Esophagus squamous epithelium (tissue), 4 donors: Measurements from ENCODE around the gene ADIPOR2.

Experiments
- POLR2A ChIP-seq, 4 donors: fragments of 450-650 bp; IDR thresholded peaks; one replicate each; pipeline ENCODE4 v1.6.1; 2017; ENCODE audit warnings: antibody characterized with exemption in 4 of 4, mild to moderate bottlenecking in 4 of 4, moderate library complexity in 3 of 4
- TF ChIP-seq, protein P1 (sequence below), 6 experiments: fragments of 450-650 bp in 4 of 6; fragments of 200-600 bp in 2 of 6; sonication (generic) in 2 of 6; IDR thresholded peaks; one replicate each; pipeline ENCODE4 v1.5.1; 2016 to 2019; ENCODE audit warnings: antibody characterized with exemption in 6 of 6, mild to moderate bottlenecking in 4 of 6, moderate library complexity in 4 of 6

- TF ChIP-seq, protein P1, sequence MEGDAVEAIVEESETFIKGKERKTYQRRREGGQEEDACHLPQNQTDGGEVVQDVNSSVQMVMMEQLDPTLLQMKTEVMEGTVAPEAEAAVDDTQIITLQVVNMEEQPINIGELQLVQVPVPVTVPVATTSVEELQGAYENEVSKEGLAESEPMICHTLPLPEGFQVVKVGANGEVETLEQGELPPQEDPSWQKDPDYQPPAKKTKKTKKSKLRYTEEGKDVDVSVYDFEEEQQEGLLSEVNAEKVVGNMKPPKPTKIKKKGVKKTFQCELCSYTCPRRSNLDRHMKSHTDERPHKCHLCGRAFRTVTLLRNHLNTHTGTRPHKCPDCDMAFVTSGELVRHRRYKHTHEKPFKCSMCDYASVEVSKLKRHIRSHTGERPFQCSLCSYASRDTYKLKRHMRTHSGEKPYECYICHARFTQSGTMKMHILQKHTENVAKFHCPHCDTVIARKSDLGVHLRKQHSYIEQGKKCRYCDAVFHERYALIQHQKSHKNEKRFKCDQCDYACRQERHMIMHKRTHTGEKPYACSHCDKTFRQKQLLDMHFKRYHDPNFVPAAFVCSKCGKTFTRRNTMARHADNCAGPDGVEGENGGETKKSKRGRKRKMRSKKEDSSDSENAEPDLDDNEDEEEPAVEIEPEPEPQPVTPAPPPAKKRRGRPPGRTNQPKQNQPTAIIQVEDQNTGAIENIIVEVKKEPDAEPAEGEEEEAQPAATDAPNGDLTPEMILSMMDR (IDR thresholded peaks at IDR 0.05), result no peak
- no peak for TF ChIP-seq POLR2A (IDR thresholded peaks at IDR 0.05)
Observed at GRCh38 chr12:1782215-1782614, 91.3 kb downstream of the ADIPOR2 start.
